SKM-1 (cell line): ENCODE data around the gene PPM1D.
"Not testable (repeated sequence)": the region's sequence is repeated elsewhere in the genome, so short reads cannot be mapped to it uniquely, and the experiment has no call there.

ENCODE experiments used
- DNase-seq: peaks from one replicate; lab custom pipeline; 2025; ENCODE audit not compliant: unreplicated experiment; lab: John Stamatoyannopoulos, UW

The PPM1D gene

DNA sequence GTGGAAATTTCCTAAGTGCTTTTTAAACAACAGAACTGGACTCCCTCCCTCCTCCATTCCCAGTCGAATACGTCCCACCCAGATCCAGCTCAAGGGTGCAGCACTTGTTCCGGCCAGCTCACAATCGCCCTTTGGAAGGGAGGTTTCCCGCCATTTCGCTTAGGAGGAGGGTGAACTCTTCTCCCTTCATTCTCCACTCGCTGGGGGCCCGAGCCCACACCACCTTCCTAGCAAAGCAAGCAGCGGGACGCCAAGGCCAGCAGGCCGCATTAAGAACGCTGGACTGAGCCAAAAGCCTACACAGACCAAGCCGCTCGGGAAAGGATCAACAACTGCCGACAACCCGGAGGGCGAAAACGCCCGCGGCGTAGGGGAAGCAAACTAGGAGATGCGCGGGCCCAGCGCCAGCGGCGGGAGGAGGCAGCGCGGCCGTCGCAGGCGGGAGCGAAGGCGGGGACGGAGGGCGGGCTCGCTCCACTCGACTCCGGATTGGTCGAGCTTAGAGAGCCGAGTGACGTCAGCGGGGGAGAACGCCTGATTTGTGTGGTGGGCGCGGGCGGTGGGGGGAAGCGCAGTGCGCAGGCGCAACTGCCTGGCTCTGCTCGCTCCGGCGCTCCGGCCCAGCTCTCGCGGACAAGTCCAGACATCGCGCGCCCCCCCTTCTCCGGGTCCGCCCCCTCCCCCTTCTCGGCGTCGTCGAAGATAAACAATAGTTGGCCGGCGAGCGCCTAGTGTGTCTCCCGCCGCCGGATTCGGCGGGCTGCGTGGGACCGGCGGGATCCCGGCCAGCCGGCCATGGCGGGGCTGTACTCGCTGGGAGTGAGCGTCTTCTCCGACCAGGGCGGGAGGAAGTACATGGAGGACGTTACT is at the start of gene PPM1D:
Gene PPM1D, plus strand, starts transcription at position 574 of the 870 bp plus-strand sequence. Its CDS starts 222 bp downstream, at position 796.
- peak; percentile 97 for DNase-seq

DNA sequence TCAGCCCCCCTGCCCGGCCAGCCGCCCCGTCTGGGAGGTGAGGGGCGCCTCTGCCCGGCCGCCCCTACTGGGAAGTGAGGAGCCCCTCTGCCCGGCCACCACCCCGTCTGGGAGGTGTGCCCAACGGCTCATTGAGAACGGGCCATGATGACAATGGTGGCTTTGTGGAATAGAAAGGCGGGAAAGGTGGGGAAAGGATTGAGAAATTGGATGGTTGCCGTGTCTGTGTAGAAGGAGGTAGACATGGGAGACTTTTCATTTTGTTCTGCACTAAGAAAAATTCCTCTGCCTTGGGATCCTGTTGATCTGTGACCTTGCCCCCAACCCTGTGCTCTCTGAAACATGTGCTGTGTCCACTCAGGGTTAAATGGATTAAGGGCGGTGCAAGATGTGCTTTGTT is 47.7 kb upstream of the PPM1D start:
- DNase-seq = not testable (repeated sequence)

DNA sequence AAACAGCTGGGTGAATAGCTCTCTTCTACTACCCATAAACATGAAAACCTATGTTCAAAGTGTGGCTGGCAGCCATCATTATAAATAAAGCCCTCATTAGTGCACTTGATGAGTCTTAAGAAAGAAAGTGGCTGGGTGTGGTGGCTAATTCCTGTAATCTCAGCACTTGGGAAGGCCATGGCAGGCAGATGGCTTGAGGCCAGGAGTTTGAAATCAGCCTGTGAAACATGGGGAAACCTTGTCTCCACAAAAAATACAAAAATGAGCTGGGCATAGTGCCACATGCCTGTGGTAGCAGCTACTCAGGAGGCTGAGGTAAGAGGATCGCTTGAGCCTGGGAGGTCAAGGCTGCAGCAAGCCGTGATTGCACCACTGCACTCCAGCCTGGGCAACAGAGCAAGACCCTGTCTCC is 45.6 kb upstream of the PPM1D start:
- DNase-seq = no peak

GRCh38 chr17:60555786-60556185 is 44.2 kb upstream of the PPM1D start:
- no peak for DNase-seq

DNA sequence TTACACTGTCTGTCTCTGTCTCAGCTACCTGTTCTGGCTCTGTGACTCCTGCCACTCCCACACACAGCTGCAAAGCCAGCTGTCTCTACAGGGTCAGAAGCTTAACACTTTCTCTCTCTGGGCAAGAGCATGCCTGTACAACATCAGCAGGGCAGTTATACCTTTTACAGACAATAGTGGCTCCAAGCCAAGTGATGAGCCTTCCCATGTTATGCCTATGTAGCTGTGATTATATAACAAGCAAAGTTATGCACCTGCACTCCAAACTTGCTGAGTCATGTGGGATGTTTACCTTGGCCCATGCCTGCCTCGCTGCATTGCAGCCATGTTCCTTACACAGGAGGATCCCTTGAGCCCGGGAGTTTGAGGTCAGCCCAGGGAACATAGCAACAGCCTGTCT is 42.2 kb upstream of the PPM1D start:
- no peak for DNase-seq

- no peak for DNase-seq
Measured at GRCh38 chr17:60559659-60559994, 40.4 kb upstream of the PPM1D start.

DNA sequence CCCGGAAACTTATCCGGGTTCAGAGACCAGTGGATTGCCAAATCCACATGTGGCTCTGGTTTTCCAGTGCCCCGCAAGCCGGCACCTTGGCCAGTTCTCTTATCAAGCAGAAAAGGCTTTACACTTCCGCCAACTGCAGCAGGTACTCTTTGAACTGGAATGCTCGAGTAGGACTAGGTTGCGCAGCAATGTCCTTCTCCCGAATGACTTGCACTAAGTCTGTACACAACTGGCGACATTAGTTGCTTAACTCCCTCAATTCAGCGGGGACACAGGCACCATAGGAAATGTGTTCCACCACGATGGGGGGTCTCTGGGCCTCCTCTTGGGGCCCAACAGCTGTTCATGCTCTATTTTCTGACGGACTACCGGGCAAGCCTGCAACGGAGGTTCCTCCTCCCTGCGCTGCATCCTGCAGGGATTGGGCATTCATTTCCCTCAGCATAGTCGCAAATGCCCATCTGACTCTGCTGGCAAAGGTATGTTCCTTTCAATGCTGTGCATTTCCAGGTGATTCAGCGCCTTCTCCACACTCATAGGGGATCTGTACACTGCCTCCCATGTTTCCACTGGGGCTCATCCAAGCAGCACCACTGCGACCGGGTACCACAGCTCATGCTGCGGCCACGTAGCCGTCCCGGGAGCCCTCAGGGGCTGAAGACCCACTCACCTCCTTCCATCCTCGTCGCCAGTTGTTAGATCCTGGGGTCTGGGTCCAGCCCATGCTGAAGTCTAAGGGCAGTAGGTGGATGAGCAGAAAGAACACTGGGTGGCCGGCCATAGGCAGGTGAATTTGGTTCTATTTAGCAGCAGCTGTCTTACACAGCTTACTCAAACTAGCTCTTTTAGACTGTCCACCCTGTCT is 39.8 kb upstream of the PPM1D start:
- DNase-seq = no peak

DNA sequence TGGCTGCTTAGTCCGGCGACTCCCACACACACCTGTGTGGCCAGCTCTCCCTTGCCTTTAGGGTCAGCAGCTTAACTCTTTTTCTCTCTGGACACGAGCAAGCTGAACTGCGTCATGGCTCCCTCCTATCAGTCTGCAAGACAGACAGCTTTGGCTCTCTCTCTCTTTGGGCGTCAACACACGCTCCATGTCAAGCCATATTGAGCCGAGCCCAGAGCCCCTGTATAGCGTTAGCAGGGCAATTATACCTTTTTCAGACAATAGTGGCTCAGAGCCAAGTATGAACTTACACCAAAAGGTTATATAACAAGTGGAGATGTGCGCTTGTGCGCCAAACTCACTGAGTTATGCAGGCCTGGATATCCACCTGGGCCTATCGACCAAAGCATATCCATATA is 39.1 kb upstream of the PPM1D start:
- no peak for DNase-seq

DNA sequence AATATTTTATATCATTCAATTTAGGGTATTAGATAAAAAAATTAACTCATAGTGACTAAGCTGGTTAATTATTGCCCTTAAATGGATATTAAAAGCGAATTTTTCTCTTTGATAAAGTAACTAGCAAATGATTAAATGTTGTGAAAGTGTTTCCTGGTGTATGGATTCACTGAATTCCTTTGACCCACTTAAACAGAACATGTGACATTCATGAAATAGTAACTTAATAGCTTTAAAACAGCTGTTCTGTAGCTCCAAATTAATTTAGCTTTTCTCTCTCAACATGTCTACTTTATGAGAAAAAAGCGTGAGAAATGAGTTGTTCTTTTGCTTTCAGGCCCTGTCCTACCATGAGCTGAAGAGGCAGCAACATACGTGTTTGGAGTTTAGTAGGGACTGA is 37.6 kb upstream of the PPM1D start:
- no peak for DNase-seq

DNA sequence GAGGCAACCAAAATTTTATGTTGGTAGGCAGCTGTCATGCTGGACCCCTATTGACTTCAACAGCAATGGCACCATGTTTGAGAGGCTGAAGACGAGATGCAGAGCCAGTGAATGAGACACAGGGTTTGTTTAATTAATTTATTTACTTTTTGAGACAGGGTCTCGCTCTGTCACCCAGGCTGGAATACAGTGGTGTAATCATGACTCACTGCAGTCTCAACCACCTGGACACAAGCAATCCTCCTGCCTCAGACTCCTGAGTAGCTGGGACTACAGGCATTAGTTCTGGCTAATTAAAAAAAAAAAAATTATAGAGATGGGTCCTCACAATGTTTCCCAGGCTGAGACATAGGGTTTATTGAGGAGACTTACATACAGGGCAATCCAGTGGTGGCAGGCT is 36.2 kb upstream of the PPM1D start:
- DNase-seq = no peak

DNA sequence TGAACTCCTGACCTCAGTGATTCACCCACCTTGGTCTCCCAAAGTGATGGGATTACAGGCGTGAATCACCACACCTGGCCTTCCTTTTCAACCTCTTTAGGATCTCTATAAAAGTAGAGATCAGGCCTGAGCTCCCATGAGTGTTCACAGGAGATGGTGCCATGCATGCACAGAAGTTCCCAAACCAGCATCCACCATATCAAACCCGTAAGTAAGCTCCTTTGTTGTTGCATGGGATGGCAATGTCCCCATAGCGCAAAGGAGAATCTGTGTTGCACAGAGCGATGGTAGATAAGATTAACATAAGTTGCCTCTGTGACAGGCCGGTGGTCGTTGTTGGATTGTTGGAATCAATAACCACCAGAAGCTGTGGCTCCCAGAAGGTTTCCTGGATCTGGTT is 34.8 kb upstream of the PPM1D start:
- no peak for DNase-seq

DNA sequence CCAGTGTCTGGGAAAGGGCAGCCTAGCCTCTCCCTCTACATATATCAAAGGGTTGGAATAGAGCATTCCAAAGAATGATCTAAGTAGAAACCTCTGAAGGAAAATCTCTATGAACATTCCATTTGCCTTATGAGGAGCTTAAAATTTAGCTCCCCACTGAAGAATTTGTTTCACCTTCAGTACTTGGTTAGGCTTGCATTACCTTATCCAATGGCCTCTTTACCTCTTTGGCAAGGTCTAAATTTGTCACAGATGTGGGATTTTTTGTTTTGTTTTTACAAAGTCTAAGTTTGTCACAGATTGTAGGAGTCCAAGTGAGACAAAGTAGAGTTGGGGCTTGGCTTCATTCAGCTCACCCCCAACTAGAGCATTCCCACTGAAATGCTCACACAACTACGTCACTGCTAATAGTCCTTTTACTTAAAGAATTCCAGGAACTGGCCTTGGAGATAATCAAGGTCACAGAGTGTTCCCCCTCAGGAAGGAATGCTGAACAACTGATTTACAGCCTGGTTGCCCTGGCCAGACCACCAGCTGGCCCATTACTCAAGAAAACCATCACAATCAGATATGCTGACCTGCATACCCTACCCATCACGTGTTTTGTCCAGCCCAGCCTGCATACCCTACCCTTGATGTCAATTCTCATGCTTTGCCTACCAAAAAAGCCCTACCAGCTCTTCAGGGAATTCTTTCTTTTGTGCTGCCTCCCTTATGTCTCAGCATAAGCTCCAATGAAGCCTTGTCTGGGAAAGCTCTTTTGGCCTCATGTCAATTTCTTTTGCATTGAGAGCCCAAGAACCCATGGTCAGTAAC is 26.5 kb upstream of the PPM1D start:
- DNase-seq = no peak

DNA sequence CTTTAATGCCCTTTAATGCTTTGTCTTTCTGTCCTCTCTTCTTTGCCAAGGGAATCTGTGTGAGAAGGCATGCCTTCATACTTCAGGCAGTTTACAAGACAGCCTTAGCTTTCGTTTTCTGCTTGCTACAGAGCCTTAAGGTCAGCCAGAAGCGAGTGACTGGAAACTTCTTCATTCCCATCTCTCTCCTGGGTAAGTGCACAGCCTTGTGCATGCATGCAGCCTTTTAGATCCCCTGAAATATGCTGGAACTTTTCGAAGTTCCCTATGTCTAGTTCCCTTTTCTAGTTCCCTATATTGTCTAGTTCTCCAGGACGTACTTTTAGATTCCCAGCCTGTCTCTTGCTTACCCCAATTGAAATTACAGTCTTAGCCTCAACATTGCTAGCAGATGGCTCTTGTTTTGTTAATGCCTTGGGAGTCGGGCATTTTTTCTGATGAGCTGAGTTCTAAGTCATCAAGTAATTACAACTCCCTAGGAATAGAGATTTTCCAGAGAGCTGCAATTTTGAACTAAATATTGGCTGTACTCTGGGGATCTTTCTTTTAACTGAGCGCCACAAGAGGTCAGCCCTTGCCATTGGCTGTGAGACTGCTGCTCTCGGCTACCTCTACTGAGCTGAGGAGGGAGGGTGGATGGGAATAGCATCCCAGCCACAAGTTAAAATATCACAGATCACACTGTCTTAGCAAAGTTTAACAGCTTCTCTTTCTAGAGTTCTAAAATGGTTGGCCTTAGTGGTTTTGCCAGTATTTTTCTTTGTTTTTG is 22.7 kb upstream of the PPM1D start:
- DNase-seq = peak; percentile 25

GRCh38 chr17:60579090-60579489 is 20.9 kb upstream of the PPM1D start:
- DNase-seq = no peak

DNA sequence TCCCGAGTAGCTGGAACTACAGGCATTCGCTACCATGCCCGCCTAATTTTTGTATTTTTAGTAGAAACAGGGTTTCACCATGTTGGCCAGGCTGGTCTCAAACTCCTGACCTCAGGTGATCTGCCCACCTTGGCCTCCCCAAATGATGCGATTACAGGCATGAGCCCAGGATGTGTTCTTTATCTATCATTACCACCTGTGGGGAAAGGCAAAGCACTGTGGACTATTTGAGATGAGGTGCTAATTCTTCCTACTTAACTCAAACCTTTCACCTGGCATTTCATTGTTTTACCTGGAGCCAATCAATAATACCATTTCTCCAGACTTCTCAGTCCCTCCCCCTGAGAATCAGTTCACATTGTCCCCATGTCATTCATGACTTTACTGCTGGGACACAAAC is 20.4 kb upstream of the PPM1D start:
- no peak for DNase-seq

DNA sequence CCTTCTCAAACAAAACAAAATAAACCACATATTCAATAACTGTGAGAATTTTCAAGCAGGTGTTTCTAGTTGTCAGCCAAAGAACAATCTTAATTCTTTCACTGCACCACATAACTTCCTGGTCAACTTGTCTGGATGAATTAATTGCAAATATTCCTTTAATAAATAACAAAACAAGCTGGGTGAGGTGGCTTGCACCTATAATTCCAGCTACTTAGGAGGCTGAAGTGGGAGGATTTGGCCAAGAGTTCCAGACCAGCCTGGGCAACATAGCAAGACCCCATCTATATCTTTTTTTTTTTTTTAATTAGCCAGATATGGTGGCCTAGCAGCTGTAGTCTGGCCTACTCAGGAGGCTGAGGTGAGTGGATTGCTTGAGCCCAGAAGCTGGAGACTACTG is 17.0 kb upstream of the PPM1D start:
- DNase-seq = no peak

DNA sequence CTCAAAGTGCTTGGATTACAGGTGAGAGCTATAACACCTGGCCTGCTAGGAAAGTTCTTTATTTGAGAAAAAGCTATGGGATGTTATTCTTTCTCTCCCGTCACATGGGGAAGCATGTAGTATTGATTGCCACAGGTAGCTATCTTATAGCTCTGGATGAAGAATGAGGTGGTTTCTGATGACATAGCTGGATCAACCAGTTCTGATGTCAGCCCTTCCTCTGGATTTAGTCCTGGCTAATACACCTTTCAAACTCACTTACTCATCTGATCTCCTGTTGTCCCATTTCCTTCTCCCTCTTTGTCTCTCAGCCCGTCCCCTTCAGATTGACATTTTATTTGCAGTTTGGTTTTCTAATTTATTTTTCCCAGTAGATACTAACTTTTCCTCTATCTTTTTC is 14.1 kb upstream of the PPM1D start:
- DNase-seq = no peak

- no peak for DNase-seq
Measured at GRCh38 chr17:60586288-60586974, 13.6 kb upstream of the PPM1D start.

GRCh38 chr17:60590070-60590469 is 9.9 kb upstream of the PPM1D start:
- DNase-seq = no peak

GRCh38 chr17:60592750-60593149 is 7.2 kb upstream of the PPM1D start:
- DNase-seq = no peak
